Measurements from ENCODE around the gene RAB27A. TPM values are rescaled to one million over a fixed set of nuclear protein-coding genes. Genes with fewer than 3 reads are reported as not detected.

The RAB27A gene
- total and polyA plus RNA-seq, 2 of the 8 experiments (the other 6 are each of a cell fraction or from before 2014, with no cell fraction given): 2.3 to 6.5 TPM

GRCh38 chr15:55241891-55242290, 47.7 kb downstream of the RAB27A start:
- H3K23ac ChIP-seq (ENCODE audit: insufficient read length): no peak overlapping the region
- no peak overlapping the region for H3K56ac ChIP-seq (replicated peaks; ENCODE audit: insufficient read length, low read depth, low read length)
- H3K9ac ChIP-seq (replicated peaks in 1 of 4; ENCODE audit: extremely low read depth in 1 of 4, low read depth in 3 of 4, low read length in 3 of 4): no peak overlapping the region
- no peaks in the 10 kb centered on the region for H3K79me2 ChIP-seq (ENCODE audit: control insufficient read depth in 1 of 2, insufficient read depth in 2 of 2, low read length in 2 of 2)
- H3K9me3 ChIP-seq (ENCODE audit: insufficient read depth in 2 of 2, low read depth in 1 of 2, low read length in 1 of 2): no peaks in the 10 kb centered on the region
- no peak overlapping the region for H4K8ac ChIP-seq (ENCODE audit: extremely low read depth, insufficient read depth, low read length)
- FAIRE-seq (no peak), DNase-seq (ENCODE audit: low read depth in 1 of 2, low spot score in 2 of 2) (no peak)
- H3K4me3 ChIP-seq (ENCODE audit: extremely low read depth in 1 of 4, insufficient read depth in 2 of 4, low read depth in 3 of 4, low read length in 4 of 4): no peak overlapping the region
- WGBS, 2 experiments (ENCODE audit: extremely low coverage in 1 of 2, insufficient coverage in 1 of 2, insufficient read length in 1 of 2, insufficient replicate concordance in 2 of 2, low coverage in 1 of 2, low lambda C conversion rate in 2 of 2, missing lambda C conversion rate in 1 of 2): 48% methylated on average over 1 of the region's 1 CpG; no CpG with 5 or more reads in 1 of the 2 experiments
- ChIA-PET CTCF (ENCODE audit: partially characterized antibody) (interaction anchor here (1.1 to 1.3 kb wide), 2 partner anchors 12 to 29 kb away, joined by 3 read pairs; no protein-coding TSS in a partner anchor), POLR2A (ENCODE audit: partially characterized antibody) (no interaction called here)
- no peak overlapping the region for H4K91ac ChIP-seq (replicated peaks; ENCODE audit: insufficient read length, low read length)
- H2AFZ ChIP-seq (ENCODE audit: low read length): no peak overlapping the region
- no peak overlapping the region for H2BK15ac ChIP-seq (ENCODE audit: low read length)
- no peak overlapping the region for H2BK20ac ChIP-seq (ENCODE audit: low read length)
- no peaks in the 10 kb centered on the region for H3K36me3 ChIP-seq (ENCODE audit: control insufficient read depth in 2 of 4, insufficient read depth in 4 of 4, low read length in 3 of 4)
- no peak overlapping the region for H3K18ac ChIP-seq (ENCODE audit: extremely low read depth, low read length)
- no peak overlapping the region for H3K4ac ChIP-seq (replicated peaks; ENCODE audit: insufficient read length, low read depth, low read length)
- H4K20me1 ChIP-seq (replicated peaks in 1 of 2; ENCODE audit: control insufficient read depth in 1 of 2, insufficient read depth in 2 of 2, low read length in 2 of 2): no peaks in the 10 kb centered on the region
- no peak overlapping the region for H2BK12ac ChIP-seq (ENCODE audit: low read depth, low read length)
- no peak overlapping the region for H3K27ac ChIP-seq (ENCODE audit: low read depth, low read length)
- TF ChIP-seq GABPA (IDR thresholded peaks at IDR 0.05; ENCODE audit: borderline replicate concordance, insufficient read depth, low read length): no peak
- no peak for TF ChIP-seq SIX5 (IDR thresholded peaks at IDR 0.05; ENCODE audit: low read depth, low read length)
- no peak for TF ChIP-seq HDAC6 (IDR thresholded peaks at IDR 0.05; ENCODE audit: low read depth, low read length)
- no peak for TF ChIP-seq SP2 (IDR thresholded peaks at IDR 0.05; ENCODE audit: low read length)
- no peak for TF ChIP-seq POLR2A (IDR thresholded peaks at IDR 0.05; ENCODE audit: control extremely low read depth in 1 of 2, low read depth in 2 of 2, low read length in 2 of 2)
- TF ChIP-seq SIN3A (conservative IDR thresholded peaks at IDR 0.05 in 1 of 2, IDR thresholded peaks at IDR 0.05 in 1 of 2; ENCODE audit: low read depth in 1 of 2, low read length in 2 of 2): no peak
- no peak for TF ChIP-seq E2F6 (IDR thresholded peaks at IDR 0.05)
- no peak for TF ChIP-seq SP1 (IDR thresholded peaks at IDR 0.05; ENCODE audit: low read depth, low read length)
- TF ChIP-seq BRCA1 (IDR thresholded peaks at IDR 0.05; ENCODE audit: low read depth, low read length): no peak
- TF ChIP-seq TEAD4 (IDR thresholded peaks at IDR 0.05; ENCODE audit: low read depth, low read length): no peak
- no peak for TF ChIP-seq MAX (IDR thresholded peaks at IDR 0.05)
- TF ChIP-seq HDAC2 (IDR thresholded peaks at IDR 0.05; ENCODE audit: borderline replicate concordance in 1 of 2, low read depth in 2 of 2, low read length in 2 of 2): no peak
- H2BK120ac ChIP-seq (replicated peaks; ENCODE audit: low read depth, low read length): no peak overlapping the region
- H3K23me2 ChIP-seq (ENCODE audit: low read depth, low read length): no peaks in the 10 kb centered on the region
- no peaks in the 10 kb centered on the region for H3K79me1 ChIP-seq (ENCODE audit: low read depth, low read length)
- no peak overlapping the region for H3K14ac ChIP-seq (ENCODE audit: insufficient read length)
- no peaks in the 10 kb centered on the region for H3K27me3 ChIP-seq (replicated peaks in 1 of 4; ENCODE audit: control insufficient read depth in 3 of 4, extremely low read depth in 1 of 4, insufficient read depth in 3 of 4, low read length in 3 of 4)
- H2AK5ac ChIP-seq (ENCODE audit: low read depth, low read length): no peak overlapping the region
- H4K5ac ChIP-seq (ENCODE audit: insufficient read length, low read depth, low read length): no peak overlapping the region
- no peak overlapping the region for H2BK5ac ChIP-seq (ENCODE audit: low read depth, low read length)
- no peaks in the 10 kb centered on the region for H3K4me1 ChIP-seq (replicated peaks in 1 of 4; ENCODE audit: control insufficient read depth in 3 of 4, insufficient read depth in 4 of 4, low read length in 3 of 4)
- no peak overlapping the region for H3K4me2 ChIP-seq (ENCODE audit: insufficient read depth in 1 of 2, low read depth in 2 of 2, low read length in 2 of 2)
